ENCODE results near the gene SLC38A2. TPM values are rescaled to one million over a fixed set of nuclear protein-coding genes. Genes with fewer than 3 reads are reported as not detected.

The SLC38A2 gene
- total RNA-seq, 1 experiment from 2014 or later, result 170 TPM

DNA sequence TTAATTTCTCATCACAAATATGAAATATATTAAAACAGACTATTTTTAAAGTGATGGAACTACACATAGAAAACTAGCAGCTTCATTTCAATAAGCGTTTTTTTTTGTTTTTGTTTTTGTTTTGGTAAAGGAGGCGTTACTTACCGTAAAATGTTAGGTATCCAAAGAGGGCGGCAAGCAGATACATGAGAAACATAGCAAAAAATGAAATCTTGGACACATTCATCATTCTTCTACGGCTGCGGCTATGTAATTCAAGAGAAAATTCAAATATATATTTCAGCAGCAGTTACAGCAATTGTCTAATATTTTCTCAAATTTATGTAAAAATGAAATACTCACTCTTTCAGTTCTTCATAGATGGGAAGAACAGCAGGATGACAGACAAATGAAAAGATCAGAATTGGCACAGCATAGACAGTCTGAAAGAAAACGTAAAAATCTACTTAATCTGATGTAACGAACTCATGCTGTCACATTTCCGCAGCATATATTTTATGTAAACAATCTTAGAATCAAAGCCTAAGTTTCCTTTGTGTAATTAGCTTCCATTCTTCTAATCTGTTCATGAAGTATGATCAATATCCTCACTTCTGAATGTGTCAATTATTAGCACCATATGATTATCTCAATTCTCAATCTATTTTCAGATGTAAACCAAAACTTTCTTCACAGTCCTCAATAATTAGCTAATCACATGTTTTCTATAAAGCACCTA lies 8.8 kb downstream of the SLC38A2 start:
- Mint-ChIP-seq H3K27me3 (ENCODE audit: unreplicated experiment) (no peaks in the 10 kb centered on the region), H3K4me3 (ENCODE audit: low read depth, unreplicated experiment) (no peak overlapping the region), H3K27ac (ENCODE audit: unreplicated experiment) (peak overlapping the region; percentile 63), H3K36me3 (ENCODE audit: insufficient read depth, unreplicated experiment) (peaks cover 95% of the 10 kb centered on the region), H3K4me1 (ENCODE audit: low read depth, unreplicated experiment) (peaks cover 16% of the 10 kb centered on the region), H3K9me3 (ENCODE audit: low read depth, unreplicated experiment) (no peaks in the 10 kb centered on the region)
- CTCF ChIA-PET, result no interaction called here
- intact Hi-C loops (cut with micrococcal nuclease; ENCODE audit: unreplicated experiment), result loop anchor here (5.0 kb wide), 1 partner anchor 314 kb away; no protein-coding TSS in a partner anchor
- TF ChIP-seq CTCF (IDR thresholded peaks at IDR 0.05; ENCODE audit: unreplicated experiment), result no peak
- no peak for DNase-seq
- no TSS peak for BruUV-seq (replicated peaks)

DNA sequence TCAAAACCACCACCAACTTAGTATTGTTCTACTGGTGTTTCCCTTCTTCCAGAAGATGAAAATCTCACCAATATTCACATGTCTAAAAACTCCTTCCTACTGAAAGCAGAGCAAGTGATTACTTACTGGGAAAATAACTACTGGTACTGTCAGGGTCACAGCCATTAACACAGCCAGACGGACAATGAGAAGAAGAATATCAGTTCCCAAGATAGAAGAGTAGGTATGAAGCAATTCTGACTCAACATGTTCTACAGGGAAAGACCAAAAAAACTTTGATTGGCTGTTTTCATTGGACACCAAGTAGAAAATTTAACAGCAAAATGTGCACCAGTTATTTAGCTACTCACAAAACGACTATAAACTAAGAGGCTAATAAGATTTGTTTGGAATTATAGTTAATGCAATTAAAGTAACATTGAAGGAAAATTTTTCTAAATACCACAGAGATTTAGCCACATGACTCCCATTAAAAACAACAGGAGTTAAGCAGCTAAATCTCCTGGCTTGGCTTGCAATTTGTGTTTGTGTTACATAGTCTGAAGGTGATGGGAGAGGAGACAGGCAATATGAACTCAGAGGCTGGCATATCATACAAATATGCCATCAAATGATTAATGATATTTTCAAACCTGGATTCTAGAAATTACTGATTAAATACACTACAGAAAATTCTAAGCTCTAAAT lies 9.5 kb downstream of the SLC38A2 start:
- peaks cover 16% of the 10 kb centered on the region for H3K4me1 Mint-ChIP-seq (ENCODE audit: low read depth, unreplicated experiment)
- H3K9me3 Mint-ChIP-seq (ENCODE audit: low read depth, unreplicated experiment), result no peaks in the 10 kb centered on the region
- H3K27me3 Mint-ChIP-seq (ENCODE audit: unreplicated experiment), result no peaks in the 10 kb centered on the region
- H3K4me3 Mint-ChIP-seq (ENCODE audit: low read depth, unreplicated experiment), result no peak overlapping the region
- DNase-seq, result no peak
- intact Hi-C loops (cut with micrococcal nuclease; ENCODE audit: unreplicated experiment), result loop anchor here (5.0 kb wide), 1 partner anchor 314 kb away; no protein-coding TSS in a partner anchor
- peak overlapping the region; percentile 63 for H3K27ac Mint-ChIP-seq (ENCODE audit: unreplicated experiment)
- CTCF ChIA-PET, result no interaction called here
- no TSS peak for BruUV-seq (replicated peaks)
- TF ChIP-seq CTCF (IDR thresholded peaks at IDR 0.05; ENCODE audit: unreplicated experiment), result no peak
- H3K36me3 Mint-ChIP-seq (ENCODE audit: insufficient read depth, unreplicated experiment), result peaks cover 95% of the 10 kb centered on the region

DNA sequence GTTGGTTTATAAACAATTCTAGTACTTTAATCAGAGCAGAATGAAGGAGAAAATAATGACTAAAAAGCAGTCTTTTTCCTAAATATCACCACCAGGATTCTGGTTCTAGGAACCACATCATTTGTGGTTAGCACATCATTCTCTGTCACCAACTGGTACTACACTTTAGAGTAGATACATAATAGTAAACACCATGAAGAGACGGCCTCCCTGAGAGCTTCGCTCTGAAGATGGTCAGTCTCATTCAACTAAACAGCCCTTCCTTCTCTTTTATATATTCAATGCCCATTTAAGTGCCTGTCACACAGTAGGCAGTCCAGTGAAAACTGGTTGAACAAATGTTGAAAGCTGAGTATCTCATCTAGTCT lies 10.9 kb downstream of the SLC38A2 start:
- Mint-ChIP-seq H3K4me3 (ENCODE audit: low read depth, unreplicated experiment) (no peak overlapping the region), H3K27me3 (ENCODE audit: unreplicated experiment) (no peaks in the 10 kb centered on the region), H3K36me3 (ENCODE audit: insufficient read depth, unreplicated experiment) (peaks cover 89% of the 10 kb centered on the region), H3K27ac (ENCODE audit: unreplicated experiment) (no peak overlapping the region), H3K9me3 (ENCODE audit: low read depth, unreplicated experiment) (no peaks in the 10 kb centered on the region), H3K4me1 (ENCODE audit: low read depth, unreplicated experiment) (peaks cover 16% of the 10 kb centered on the region)
- TF ChIP-seq CTCF (IDR thresholded peaks at IDR 0.05; ENCODE audit: unreplicated experiment), result no peak
- no TSS peak for BruUV-seq (replicated peaks)
- DNase-seq, result no peak
- intact Hi-C loops (cut with micrococcal nuclease; ENCODE audit: unreplicated experiment), result loop anchor here (5.0 kb wide), 1 partner anchor 316 kb away; no protein-coding TSS in a partner anchor
- CTCF ChIA-PET, result no interaction called here

DNA sequence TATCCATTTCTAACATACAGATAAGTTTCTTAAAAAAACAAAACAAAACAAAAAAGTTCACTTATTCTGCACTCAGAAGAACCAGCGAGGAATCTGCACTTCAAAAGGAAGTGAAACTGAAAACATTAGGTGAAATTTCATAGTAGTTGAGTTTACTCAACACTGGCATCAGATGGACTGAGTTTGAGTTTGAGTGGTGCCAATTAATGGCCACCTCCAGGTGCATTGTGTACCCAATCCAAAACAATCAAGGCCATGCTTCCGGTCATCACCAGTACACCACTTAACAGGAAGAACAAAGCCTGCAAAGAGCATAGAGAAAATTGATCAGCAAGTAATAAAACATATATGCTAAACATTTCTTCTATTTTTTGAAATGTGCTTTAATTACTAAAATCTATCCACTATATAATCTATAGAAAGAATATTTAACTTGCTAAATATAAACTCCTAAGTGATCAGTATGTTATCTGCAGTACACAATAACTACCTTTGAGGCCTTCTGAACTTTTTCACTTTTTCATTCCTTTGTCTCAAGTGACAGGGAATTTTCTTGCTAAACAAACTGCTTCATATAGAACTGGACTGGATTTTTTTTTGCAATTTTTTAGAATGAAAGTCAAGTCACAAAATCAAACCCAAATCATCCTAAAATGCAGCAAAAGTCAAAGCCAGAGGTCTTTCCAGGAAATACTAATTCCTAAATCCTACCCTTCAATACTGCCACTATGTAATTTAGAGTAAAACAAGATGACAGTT lies 11.5 kb downstream of the SLC38A2 start:
- no peak overlapping the region for H3K4me3 Mint-ChIP-seq (ENCODE audit: low read depth, unreplicated experiment)
- H3K4me1 Mint-ChIP-seq (ENCODE audit: low read depth, unreplicated experiment), result peaks cover 16% of the 10 kb centered on the region
- H3K27ac Mint-ChIP-seq (ENCODE audit: unreplicated experiment), result no peak overlapping the region
- intact Hi-C loops (cut with micrococcal nuclease; ENCODE audit: unreplicated experiment), result loop anchor here (5.0 kb wide), 1 partner anchor 316 kb away; no protein-coding TSS in a partner anchor
- TF ChIP-seq CTCF (IDR thresholded peaks at IDR 0.05; ENCODE audit: unreplicated experiment), result no peak
- no TSS peak for BruUV-seq (replicated peaks)
- H3K27me3 Mint-ChIP-seq (ENCODE audit: unreplicated experiment), result no peaks in the 10 kb centered on the region
- CTCF ChIA-PET, result no interaction called here
- DNase-seq, result no peak
- peaks cover 85% of the 10 kb centered on the region for H3K36me3 Mint-ChIP-seq (ENCODE audit: insufficient read depth, unreplicated experiment)
- H3K9me3 Mint-ChIP-seq (ENCODE audit: low read depth, unreplicated experiment), result no peaks in the 10 kb centered on the region
